Ramos (cell line): ENCODE data around the gene TPCN2.

Experiments
- in situ Hi-C: fragments of 300-500 bp; cut with MboI; formaldehyde crosslinking; loops from one replicate; pipeline ENCODE4 v1.14.3; 2022; ENCODE audit warnings: low sequenced_read_pairs; ENCODE audit not compliant: unreplicated experiment

The TPCN2 gene

GRCh38 chr11:69087133-69087524 is 38.4 kb downstream of the TPCN2 start:
- in situ Hi-C loops: no loop called here

- in situ Hi-C loops: no loop called here
These were observed 39.1 kb downstream of the TPCN2 start for GRCh38 chr11:69087811-69088210.

DNA sequence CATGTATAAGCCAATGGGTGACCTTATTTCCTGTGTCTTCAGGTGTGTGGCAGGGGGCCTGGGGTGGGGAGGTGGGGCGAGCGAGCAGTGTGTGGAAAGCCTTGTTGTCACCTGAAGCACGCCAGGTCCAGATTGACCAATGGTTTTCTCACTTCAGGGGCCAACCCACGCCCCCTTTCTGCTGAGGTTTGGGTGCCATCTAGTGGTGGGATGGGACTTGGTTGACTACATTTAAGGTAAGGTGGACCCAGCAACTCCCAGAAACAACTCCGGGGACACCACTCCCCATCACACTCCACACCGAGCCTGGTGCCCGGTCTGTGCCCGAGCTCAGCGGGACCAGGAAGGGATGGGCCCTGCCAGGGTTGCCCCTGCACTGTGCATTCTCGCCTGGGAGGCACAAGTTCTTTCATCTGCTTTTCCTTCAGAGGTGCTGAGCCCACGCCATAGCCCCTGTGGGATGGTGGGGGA is 40.0 kb downstream of the TPCN2 start:
- in situ Hi-C loops: no loop called here

GRCh38 chr11:69089258-69089657 is 40.5 kb downstream of the TPCN2 start:
- in situ Hi-C loops: no loop called here

DNA sequence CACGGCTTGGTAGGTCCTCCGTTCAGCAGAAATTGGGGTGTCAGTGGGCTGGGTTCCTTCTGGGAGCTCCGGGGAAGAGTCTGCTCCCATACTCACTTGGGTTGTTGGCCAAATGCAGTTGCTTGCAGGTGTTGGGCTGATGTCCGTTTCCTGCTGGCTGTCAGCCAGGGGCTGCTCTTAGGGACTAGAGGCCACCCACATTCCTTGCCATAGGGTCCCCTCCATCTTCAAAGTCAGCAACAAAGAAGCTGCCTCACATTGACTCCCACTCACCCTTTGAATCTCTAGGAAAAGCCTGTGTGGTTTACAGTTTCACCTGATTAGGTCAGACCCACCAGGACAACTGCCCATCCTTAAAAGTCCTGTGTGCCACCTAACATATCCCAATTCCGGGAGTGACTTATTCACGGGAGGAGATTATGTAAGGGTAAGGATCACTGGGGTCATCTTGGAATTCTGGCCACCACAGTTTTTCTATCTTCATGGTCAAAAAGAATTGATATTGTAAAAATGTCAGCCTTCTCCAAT is 43.0 kb downstream of the TPCN2 start:
- in situ Hi-C loops: no loop called here

DNA sequence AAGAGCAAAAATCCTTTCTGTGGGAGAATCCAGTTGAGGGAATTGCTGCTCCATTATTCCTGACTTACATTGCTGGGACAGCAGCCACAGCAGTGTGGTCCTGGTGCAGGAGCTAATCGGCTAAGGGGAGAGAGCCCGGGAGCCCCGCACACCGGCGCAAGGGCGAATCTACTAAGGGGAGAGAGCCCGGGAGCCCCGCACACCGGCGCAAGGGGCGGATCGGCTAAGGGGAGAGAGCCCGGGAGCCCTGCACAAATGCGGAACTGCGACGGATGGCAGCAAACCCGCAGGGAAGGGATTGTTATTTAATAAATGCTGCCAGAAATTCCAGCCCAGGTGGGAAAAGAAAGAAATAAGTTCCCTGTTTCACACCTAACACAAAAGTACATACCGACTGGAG is 43.5 kb downstream of the TPCN2 start:
- in situ Hi-C loops: no loop called here

GRCh38 chr11:69093106-69093505 is 44.4 kb downstream of the TPCN2 start:
- in situ Hi-C loops: no loop called here

GRCh38 chr11:69094111-69094914 is 45.6 kb downstream of the TPCN2 start:
- in situ Hi-C loops: no loop called here

DNA sequence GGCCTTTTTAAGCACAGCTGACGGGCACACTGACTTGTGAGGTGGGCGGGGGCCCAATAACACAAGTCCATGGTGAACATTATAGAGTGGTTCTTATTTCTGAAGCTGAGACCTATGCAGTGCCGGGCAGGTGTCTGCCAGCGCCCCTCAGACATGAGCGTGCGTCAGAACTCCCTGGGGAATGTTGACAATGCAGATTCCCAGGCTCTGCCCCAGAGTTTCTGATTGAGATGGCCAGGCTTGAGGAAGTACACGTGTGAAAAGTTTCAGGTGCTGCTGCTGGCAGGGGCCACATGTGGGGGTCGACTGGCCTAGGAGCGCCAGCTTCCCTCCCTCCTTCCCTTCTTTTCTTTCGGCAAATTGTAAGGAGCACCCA is 46.2 kb downstream of the TPCN2 start:
- in situ Hi-C loops: no loop called here

GRCh38 chr11:69095300-69095699 is 46.6 kb downstream of the TPCN2 start:
- in situ Hi-C loops: no loop called here

- in situ Hi-C loops: no loop called here
These were observed 47.7 kb downstream of the TPCN2 start for GRCh38 chr11:69096473-69096872.

DNA sequence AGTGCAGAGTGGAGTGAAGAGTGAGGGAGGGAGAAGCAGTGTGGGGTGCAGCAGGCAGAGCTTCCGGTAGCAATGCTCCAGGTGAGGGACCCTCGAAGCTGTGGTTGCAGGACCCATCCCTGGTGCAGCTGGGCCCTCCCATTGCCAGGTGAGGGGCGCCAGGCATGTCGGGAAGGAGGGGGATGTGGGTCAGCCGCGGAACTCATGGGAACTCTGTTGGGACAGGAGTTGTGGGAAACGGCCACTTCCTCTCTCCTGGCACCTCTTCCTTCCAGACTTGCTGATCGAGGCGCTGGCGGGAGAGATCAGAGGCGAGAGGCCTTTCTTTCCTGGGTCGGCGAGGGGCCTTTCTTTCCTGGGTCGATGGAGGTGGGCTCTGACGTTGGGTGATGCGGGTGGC is 48.5 kb downstream of the TPCN2 start:
- in situ Hi-C loops: no loop called here

- in situ Hi-C loops: no loop called here
These were observed 50.4 kb downstream of the TPCN2 start for GRCh38 chr11:69099180-69099579.

DNA sequence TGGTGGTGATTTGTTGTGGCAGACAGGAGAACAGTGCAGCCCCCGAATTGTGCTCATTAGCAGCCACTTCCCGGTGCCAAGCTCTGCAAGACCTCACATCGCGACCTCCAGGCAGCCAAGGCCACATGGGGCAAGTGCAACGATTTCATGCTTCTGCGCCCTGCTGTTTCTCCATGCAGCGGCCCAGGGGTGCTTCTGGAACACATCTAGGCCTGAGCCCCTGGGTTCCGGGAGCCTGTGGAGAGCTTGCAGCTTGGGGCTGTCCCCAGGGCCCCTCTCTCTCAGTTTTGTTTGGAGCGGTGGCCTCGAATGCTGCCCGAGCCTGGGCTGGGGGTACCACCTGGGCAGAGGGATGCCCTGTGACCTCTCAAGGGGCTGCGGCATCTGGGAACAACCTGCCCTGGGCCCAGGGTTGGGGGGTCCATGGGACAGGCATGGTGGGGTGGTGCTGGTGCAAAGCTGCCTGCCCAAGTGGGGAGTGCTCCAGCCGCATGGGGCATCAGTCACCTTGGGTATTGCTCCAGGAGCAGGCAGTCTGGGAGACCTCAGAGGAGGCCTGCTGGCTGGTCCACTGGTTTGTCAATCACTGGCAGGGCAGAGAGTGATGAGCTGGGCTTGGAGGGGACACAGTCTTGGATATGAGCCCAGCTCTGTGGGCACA is 51.9 kb downstream of the TPCN2 start:
- in situ Hi-C loops: no loop called here

DNA sequence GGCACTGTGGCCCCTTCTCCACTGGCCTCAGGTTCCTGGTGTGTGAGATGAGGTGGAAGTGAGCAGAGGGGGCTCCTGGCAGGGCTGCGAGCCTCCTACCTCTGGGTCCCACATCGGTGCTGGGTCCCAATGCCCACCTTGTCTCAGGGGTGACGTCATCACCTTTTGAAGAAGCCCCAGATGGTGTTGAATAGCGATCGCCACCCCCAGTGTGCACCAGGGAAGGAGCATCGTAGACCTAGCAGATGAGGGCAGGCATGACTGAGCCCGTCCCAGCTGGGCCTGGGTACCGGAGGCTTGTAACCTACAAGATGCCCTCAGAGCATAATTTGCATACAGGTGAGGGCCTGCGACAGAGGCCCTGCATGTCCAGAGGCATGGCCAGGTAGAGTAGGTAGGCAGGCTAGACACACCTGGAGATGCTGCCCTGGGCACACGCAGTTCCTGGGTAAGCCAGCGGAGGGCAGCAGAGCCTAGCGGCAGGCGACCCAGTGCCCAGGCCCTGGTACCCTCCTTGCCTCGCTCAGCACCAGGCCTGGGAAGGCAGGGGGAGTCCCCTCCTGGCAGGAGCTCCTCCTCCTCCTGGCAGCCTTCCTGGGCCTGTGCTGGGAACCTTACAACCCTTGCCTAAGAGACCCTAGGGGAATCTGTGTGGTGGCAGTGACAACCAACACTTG is 52.5 kb downstream of the TPCN2 start:
- in situ Hi-C loops: no loop called here

DNA sequence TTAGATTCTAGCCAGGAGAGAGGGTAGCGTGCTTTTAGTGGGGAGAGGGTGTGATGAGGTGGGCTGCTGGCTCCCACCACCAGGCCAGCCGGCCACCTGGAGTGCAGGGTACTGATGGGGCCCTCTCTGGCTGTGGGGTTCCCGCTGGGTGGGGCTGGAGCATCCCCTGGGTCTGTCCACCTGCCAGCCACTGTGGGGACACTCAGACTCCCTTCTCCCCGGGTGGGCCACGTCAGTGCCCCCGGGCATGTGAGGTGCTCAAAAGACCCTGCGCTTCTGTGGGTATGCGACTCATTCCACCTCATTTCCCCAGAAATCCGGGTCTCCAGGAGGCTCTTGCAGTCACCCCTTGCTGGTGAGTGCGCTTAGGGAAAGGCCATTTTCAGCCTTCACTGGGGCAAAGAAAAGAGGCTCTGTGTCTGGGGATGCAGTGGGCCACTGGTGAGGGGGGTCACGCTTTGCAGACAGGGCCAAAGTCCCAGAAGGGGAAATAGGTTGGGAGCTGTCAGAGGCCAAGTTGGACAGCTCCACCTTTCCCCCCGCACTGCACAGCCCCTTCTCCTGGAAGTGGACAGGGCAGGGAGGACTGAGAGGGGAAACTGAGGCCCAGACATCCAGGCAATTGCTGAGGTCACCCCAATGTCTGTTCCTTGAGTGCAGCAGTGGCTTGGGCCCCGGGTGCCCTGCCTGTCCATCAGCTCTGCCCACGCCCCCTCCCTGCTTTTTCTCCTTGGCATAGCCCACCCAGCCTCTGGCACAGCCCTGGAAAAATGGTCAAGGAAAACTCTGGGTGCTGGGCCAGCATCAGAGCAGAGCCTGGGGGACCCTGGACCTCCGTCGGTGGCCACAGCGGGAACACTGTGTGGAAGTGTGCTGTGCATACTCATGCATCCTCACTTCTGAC is 53.3 kb downstream of the TPCN2 start:
- in situ Hi-C loops: no loop called here

- in situ Hi-C loops: no loop called here
These were observed 54.2 kb downstream of the TPCN2 start for GRCh38 chr11:69102732-69103615.

- in situ Hi-C loops: no loop called here
These were observed 55.6 kb downstream of the TPCN2 start for GRCh38 chr11:69104212-69104855.
